AG08396 (cell line): ENCODE data around the gene ARAF.
"Not testable (repeated sequence)": the region's sequence is repeated elsewhere in the genome, so short reads cannot be mapped to it uniquely, and the experiment has no call there.

Experiments used
- DNase-seq: peaks from one replicate; pipeline ENCODE4 v3.0.0; 2012; ENCODE audit warnings: low spot score, mixed read lengths

ARAF gene

GRCh38 chrX:47560934-47561658, at the start of gene ARAF:
TSS of gene ARAF (plus strand) at chrX:47561205. CDS start at chrX:47562968, 1,763 bp downstream.
- peak; percentile 92 for DNase-seq

- DNase-seq = not testable (repeated sequence)
Measured at GRCh38 chrX:47512383-47512782, 48.6 kb upstream of the ARAF start.

GRCh38 chrX:47513034-47513965, 47.7 kb upstream of the ARAF start:
- not testable (repeated sequence) for DNase-seq

- DNase-seq = no peak
Measured at GRCh38 chrX:47514533-47515235, 46.3 kb upstream of the ARAF start.

GRCh38 chrX:47515941-47516665, 44.9 kb upstream of the ARAF start:
- DNase-seq = no peak

- no peak for DNase-seq
Measured at GRCh38 chrX:47518144-47518543, 42.9 kb upstream of the ARAF start.

GRCh38 chrX:47523297-47523696, 37.7 kb upstream of the ARAF start:
- peak; percentile 84 for DNase-seq

GRCh38 chrX:47523713-47524166, 37.3 kb upstream of the ARAF start:
- no peak for DNase-seq

- DNase-seq = no peak
Measured at GRCh38 chrX:47529548-47529947, 31.5 kb upstream of the ARAF start.

- no peak for DNase-seq
Measured at GRCh38 chrX:47530049-47530448, 31.0 kb upstream of the ARAF start.

GRCh38 chrX:47539860-47540259, 21.1 kb upstream of the ARAF start:
- no peak for DNase-seq

GRCh38 chrX:47540754-47541538, 20.1 kb upstream of the ARAF start:
- peak; percentile 89 for DNase-seq

- DNase-seq = no peak
Measured at GRCh38 chrX:47543496-47543895, 17.5 kb upstream of the ARAF start.

- DNase-seq = peak; percentile 83
Measured at GRCh38 chrX:47556045-47556623, 4.9 kb upstream of the ARAF start.

- DNase-seq = no peak
Measured at GRCh38 chrX:47558436-47558835, 2.6 kb upstream of the ARAF start.

GRCh38 chrX:47560179-47560933, 649 bp upstream of the ARAF start:
- no peak for DNase-seq

- peak; percentile 8 for DNase-seq
Measured at GRCh38 chrX:47561659-47562151, 700 bp downstream of the ARAF start.

- peak; percentile 25 for DNase-seq
Measured at GRCh38 chrX:47562615-47563243, 1.7 kb downstream of the ARAF start.

- DNase-seq = no peak
Measured at GRCh38 chrX:47563801-47564315, 2.9 kb downstream of the ARAF start.
